K562 (cell line): ENCODE data around the gene AKAP6. TPM values are rescaled to one million over a fixed set of nuclear protein-coding genes. Genes with fewer than 3 reads are reported as not detected.

Experiments
- ATAC-seq: fragments of 200-7000 bp; cut with Tn5 transposase; 3 replicates; pipeline ENCODE4 v1.9.1; 2020; ENCODE audit warnings: moderate library complexity
- BruUV-seq: library from RNA; stranded (reverse); fragments of 400-500 nt; replicated peaks from 2 replicates; lab custom pipeline; 2021; lab: Mats Ljungman, UMichigan
- CTCF ChIA-PET: fragments of 300-600 bp; formaldehyde crosslinking; extraction: SDS; loops from one replicate; lab custom pipeline; 2021; ENCODE audit warnings: low intra/inter-chr PET ratio; lab: Yijun Ruan, JAX
- POLR2A ChIA-PET: fragments of 300-600, 350-650 bp; sonication (Branson Sonifier 250); formaldehyde crosslinking; extraction: SDS; loops from one replicate; lab custom pipeline; 2021; ENCODE audit warnings: antibody characterized with exemption, inconsistent platforms; lab: Yijun Ruan, JAX
- DNase-seq, 4 experiments: peaks; one replicate each; pipeline versions ENCODE4 v3.0.0 to v3.0.0-alpha.2; 2011 to 2018; ENCODE audit warnings: low spot score in 3 of 4, mixed read lengths in 3 of 4; ENCODE audit errors: extremely low read depth in 1 of 4
- FAIRE-seq: peaks from 2 replicates; lab custom pipeline; 2011; peaks lifted over from hg19 to GRCh38; lab: Jason Lieb, UNC
- H2AFZ ChIP-seq: 2 replicates; pipeline ENCODE4 v1.6.0; 2011; ENCODE audit warnings: low read depth, low read length, control low read depth, inconsistent platforms
- H3K27ac ChIP-seq: fragments of 200-600 bp; 3 replicates; pipeline ENCODE4 v1.8.0; 2011; ENCODE audit warnings: low read depth, mild to moderate bottlenecking, control low read depth, inconsistent platforms, low read length, moderate library complexity, mixed read lengths; ENCODE audit errors: extremely low read depth
- H3K27me3 ChIP-seq, 2 experiments: fragments of 300-600 bp in 1 of 2; 2 replicates in 1 of 2; 3 replicates in 1 of 2; pipeline versions ENCODE4 v1.6.0 to v1.8.0; 2011; ENCODE audit warnings: inconsistent platforms in 2 of 2, low read length in 2 of 2, mild to moderate bottlenecking in 1 of 2, mixed read lengths in 1 of 2, moderate library complexity in 1 of 2; ENCODE audit not compliant: control insufficient read depth in 2 of 2, insufficient read depth in 2 of 2
- H3K36me3 ChIP-seq: fragments of 300-600 bp; 3 replicates; pipeline ENCODE4 v1.8.0; 2011; ENCODE audit warnings: mild to moderate bottlenecking, low read length, inconsistent platforms; ENCODE audit not compliant: control insufficient read depth, insufficient read depth
- H3K4me1 ChIP-seq, 2 experiments: fragments of 200-600 bp in 1 of 2; replicated peaks in 1 of 2; 2 replicates in 1 of 2; 3 replicates in 1 of 2; pipeline versions ENCODE4 v1.5.1 to v1.8.0; 2011; ENCODE audit warnings: inconsistent platforms in 2 of 2, low read length in 2 of 2, mild to moderate bottlenecking in 1 of 2, mixed read lengths in 1 of 2, moderate library complexity in 1 of 2; ENCODE audit not compliant: control insufficient read depth in 2 of 2, insufficient read depth in 2 of 2
- H3K4me2 ChIP-seq: 2 replicates; pipeline ENCODE4 v1.6.1; 2011; ENCODE audit warnings: low read length, control low read depth, inconsistent platforms, mixed read lengths; ENCODE audit not compliant: insufficient read depth
- H3K4me3 ChIP-seq: fragments of 200-600 bp; sonication (generic), shearing (Covaris generic); 2 replicates; pipeline ENCODE4 v1.5.1; 2016; ENCODE audit warnings: control low read depth, inconsistent platforms
- H3K79me2 ChIP-seq: fragments of 200-600 bp; 3 replicates; pipeline ENCODE4 v1.8.0; 2011; ENCODE audit warnings: low read length, inconsistent platforms; ENCODE audit not compliant: control insufficient read depth, insufficient read depth
- H3K9ac ChIP-seq, 2 experiments: 2 replicates each; pipeline versions ENCODE4 v1.6.0 to v1.6.1; 2011; ENCODE audit warnings: low read depth in 2 of 2, low read length in 2 of 2, control low read depth in 1 of 2, inconsistent platforms in 1 of 2, mild to moderate bottlenecking in 1 of 2, mixed read lengths in 1 of 2; ENCODE audit not compliant: insufficient read depth in 1 of 2
- H3K9me1 ChIP-seq: one replicate; pipeline ENCODE4 v1.6.0; 2011; ENCODE audit warnings: inconsistent platforms, mild to moderate bottlenecking, low read length, moderate library complexity; ENCODE audit not compliant: control insufficient read depth, insufficient read depth
- H3K9me3 ChIP-seq: replicated peaks from 2 replicates; pipeline ENCODE4 v1.5.1; 2011; ENCODE audit warnings: low read depth, low read length, inconsistent platforms; ENCODE audit not compliant: control insufficient read depth, insufficient read depth
- H4K20me1 ChIP-seq: replicated peaks from 2 replicates; pipeline ENCODE4 v1.6.1; 2011; ENCODE audit warnings: low read length, inconsistent platforms, mixed read lengths; ENCODE audit not compliant: control insufficient read depth, insufficient read depth
- GTF3C2 ChIP-seq: IDR thresholded peaks from 3 replicates; pipeline ENCODE4 v1.6.1; 2011; ENCODE audit warnings: borderline replicate concordance, mild to moderate bottlenecking, moderate library complexity; ENCODE audit not compliant: insufficient read length; ENCODE audit errors: extremely low read depth
- KLF13 ChIP-seq: fragments of 450-650 bp; IDR thresholded peaks from 2 replicates; pipeline ENCODE4 v1.6.1; 2016; ENCODE audit warnings: missing genetic modification characterization, low read depth, mild to moderate bottlenecking, missing compliant biosample characterization, moderate library complexity, borderline replicate concordance
- SIN3B ChIP-seq: fragments of 450-650 bp; IDR thresholded peaks from 2 replicates; pipeline ENCODE4 v1.6.1; 2017; ENCODE audit warnings: low read depth, mild to moderate bottlenecking, moderate library complexity
- ZBTB1 ChIP-seq: sonication (generic); formaldehyde crosslinking; IDR thresholded peaks from 2 replicates; pipeline ENCODE4 v1.8.1; 2023; ENCODE audit warnings: missing genetic modification reagents, low read depth, mild to moderate bottlenecking, borderline replicate concordance
- ZKSCAN3 ChIP-seq: fragments of 250-450 bp; sonication (Bioruptor Pico); IDR thresholded peaks from 2 replicates; pipeline ENCODE4 v1.4.0; 2020
- ZNF277 ChIP-seq: fragments of 250-450 bp; sonication (Bioruptor Pico); IDR thresholded peaks from 2 replicates; pipeline ENCODE4 v1.8.0; 2022; ENCODE audit warnings: inconsistent platforms, mild to moderate bottlenecking, moderate library complexity, borderline replicate concordance
- WGBS: fragments of 100-300 bp; shearing (Covaris generic); methylation state at CpG from one replicate; pipeline ENCODE4 v1.1.6; 2016; ENCODE audit warnings: low coverage, mixed read lengths; ENCODE audit not compliant: insufficient coverage; ENCODE audit errors: missing lambda C conversion rate; 5-methylcytosine and 5-hydroxymethylcytosine counted together
- in situ Hi-C: fragments of 300-500 bp; cut with MboI; formaldehyde crosslinking; loops from 4 replicates; pipeline ENCODE4 v1.15.0; 2018; ENCODE audit warnings: inconsistent platforms, mixed read lengths
- intact Hi-C: fragments of 100-400 bp; cut with micrococcal nuclease; formaldehyde crosslinking; loops from 2 replicates; pipeline ENCODE4 v1.14.2; 2022
- polyA plus RNA-seq, 8 experiments: library from polyadenylated mRNA; depleted of rRNA in 4 of 8; stranded (reverse) in 5 of 8; unstranded in 3 of 8; fragments of >200 nt; fragmentation: Nextera tagmentation in 2 of 8; fragmentation: Illumina TruSeq in 1 of 8; extraction: Ambion mirVana in 2 of 8; extraction: Trizol in 1 of 8; gene quantifications; 2 replicates each; pipeline versions ENCODE4 v1.2.1 to v1.2.3, GENCODE V29; 2011 to 2014; ENCODE audit warnings: inconsistent platforms in 1 of 8, missing spikeins in 1 of 8
- total RNA-seq, 7 experiments: library from RNA; depleted of rRNA in 6 of 7; stranded (reverse); fragments of >200 nt in 6 of 7; fragmentation: Illumina TruSeq in 2 of 7; extraction: Trizol in 2 of 7; gene quantifications; 2 replicates each; pipeline versions ENCODE4 v1.2.1 to v1.2.3, GENCODE V29; 2011 to 2021; ENCODE audit warnings: low replicate concordance in 1 of 7

AKAP6 gene
- total and polyA plus RNA-seq, 9 of the 15 experiments (the other 6 are each of a cell fraction or from before 2014, with no cell fraction given): 0.03 to 1.7 (median 0.48) TPM

- DNase-seq (no peak), FAIRE-seq (no peak), ATAC-seq (no peak)
- WGBS: 0% methylated on average over 3 of the region's 3 CpGs
- H3K79me2 ChIP-seq: no peaks in the 10 kb centered on the region
- intact Hi-C loops (no loop called here), in situ Hi-C loops (loop anchor here (25.0 kb wide), 1 partner anchor 411 kb away; no protein-coding TSS in a partner anchor)
- ChIA-PET CTCF (no interaction called here), POLR2A (no interaction called here)
- H3K27me3 ChIP-seq: peaks cover 0 to 5% of the 10 kb centered on the region in 2 experiments; a peak in 2 of 5 replicates
- H3K9me3 ChIP-seq: no peaks in the 10 kb centered on the region
- BruUV-seq: no TSS peak
- H3K9me1 ChIP-seq: no peaks in the 10 kb centered on the region
- TF ChIP-seq ZKSCAN3 (CRISPR knock-in tag) (no peak), ZBTB1 (no peak), KLF13 (tag) (no peak), ZNF277 (CRISPR knock-in tag) (no peak), SIN3B (no peak), GTF3C2 (no peak)
- no peak overlapping the region for H3K4me2 ChIP-seq
- no peak overlapping the region for H3K9ac ChIP-seq
- no peaks in the 10 kb centered on the region for H4K20me1 ChIP-seq
- no peaks in the 10 kb centered on the region for H3K36me3 ChIP-seq
- H3K4me3 ChIP-seq: no peak overlapping the region
- H2AFZ ChIP-seq: no peak overlapping the region
- no peak overlapping the region for H3K27ac ChIP-seq
- no peaks in the 10 kb centered on the region for H3K4me1 ChIP-seq
These were observed 144.4 kb downstream of the AKAP6 start for GRCh38 chr14:32473464-32473855.
